HG03354 (cell line): Measurements from ENCODE around the gene PID1.
"Not testable (repeated sequence)": the region's sequence is repeated elsewhere in the genome, so short reads cannot be mapped to it uniquely, and the experiment has no call there.

ENCODE experiments used
- ATAC-seq: cut with Tn5 transposase; IDR thresholded peaks from one replicate; pipeline ENCODE4 v1.9.1; 2021; ENCODE audit warnings: mild to moderate bottlenecking; ENCODE audit not compliant: unreplicated experiment, poor library complexity, severe bottlenecking

PID1 gene

GRCh38 chr2:229088517-229088913, 182.6 kb downstream of the PID1 start:
- no peak for ATAC-seq

GRCh38 chr2:229087843-229088516, 183.1 kb downstream of the PID1 start:
- no peak for ATAC-seq

- no peak for ATAC-seq
Measured at GRCh38 chr2:229087267-229087666, 183.8 kb downstream of the PID1 start.

- ATAC-seq, result no peak
Measured at GRCh38 chr2:229085439-229085838, 185.6 kb downstream of the PID1 start.

- ATAC-seq, result no peak
Measured at GRCh38 chr2:229084447-229084846, 186.6 kb downstream of the PID1 start.

- ATAC-seq, result no peak
Measured at GRCh38 chr2:229083606-229084340, 187.3 kb downstream of the PID1 start.

- ATAC-seq, result no peak
Measured at GRCh38 chr2:229081411-229081810, 189.7 kb downstream of the PID1 start.

- no peak for ATAC-seq
Measured at GRCh38 chr2:229080172-229080571, 190.9 kb downstream of the PID1 start.

- ATAC-seq, result not testable (repeated sequence)
Measured at GRCh38 chr2:229076886-229077285, 194.2 kb downstream of the PID1 start.

- no peak for ATAC-seq
Measured at GRCh38 chr2:229073935-229074334, 197.2 kb downstream of the PID1 start.

- ATAC-seq, result no peak
Measured at GRCh38 chr2:229071292-229071976, 199.7 kb downstream of the PID1 start.

GRCh38 chr2:229066121-229066715, 204.9 kb downstream of the PID1 start:
- no peak for ATAC-seq

GRCh38 chr2:229064749-229065148, 206.3 kb downstream of the PID1 start:
- ATAC-seq, result no peak

- no peak for ATAC-seq
Measured at GRCh38 chr2:229060147-229060546, 210.9 kb downstream of the PID1 start.

- no peak for ATAC-seq
Measured at GRCh38 chr2:229059331-229060033, 211.6 kb downstream of the PID1 start.

GRCh38 chr2:229057976-229058553, 213.0 kb downstream of the PID1 start:
- no peak for ATAC-seq

GRCh38 chr2:229054311-229054710, 216.8 kb downstream of the PID1 start:
- ATAC-seq, result no peak

- no peak for ATAC-seq
Measured at GRCh38 chr2:229051798-229052197, 219.3 kb downstream of the PID1 start.

- no peak for ATAC-seq
Measured at GRCh38 chr2:229050133-229050532, 221.0 kb downstream of the PID1 start.

GRCh38 chr2:229048134-229048533, 223.0 kb downstream of the PID1 start:
- no peak for ATAC-seq
